Body of pancreas (tissue), 4 donors: ENCODE data around the gene CKM.

ENCODE experiments used
- POLR2A ChIP-seq, 3 donors: fragments of 450-650 bp; IDR thresholded peaks; one replicate each; pipeline ENCODE4 v1.6.1; 2016; ENCODE audit warnings: antibody characterized with exemption in 3 of 3, mild to moderate bottlenecking in 2 of 3
- TF ChIP-seq, protein P1 (sequence below), 7 experiments: fragments of 450-650 bp in 4 of 7; fragments of 200-600 bp in 3 of 7; sonication (generic) in 3 of 7; IDR thresholded peaks; one replicate each; pipeline ENCODE4 v1.5.1; 2016 to 2019; ENCODE audit warnings: antibody characterized with exemption in 7 of 7

GRCh38 chr19:45256836-45257235 is 65.8 kb downstream of the CKM start:
- TF ChIP-seq, protein P1, sequence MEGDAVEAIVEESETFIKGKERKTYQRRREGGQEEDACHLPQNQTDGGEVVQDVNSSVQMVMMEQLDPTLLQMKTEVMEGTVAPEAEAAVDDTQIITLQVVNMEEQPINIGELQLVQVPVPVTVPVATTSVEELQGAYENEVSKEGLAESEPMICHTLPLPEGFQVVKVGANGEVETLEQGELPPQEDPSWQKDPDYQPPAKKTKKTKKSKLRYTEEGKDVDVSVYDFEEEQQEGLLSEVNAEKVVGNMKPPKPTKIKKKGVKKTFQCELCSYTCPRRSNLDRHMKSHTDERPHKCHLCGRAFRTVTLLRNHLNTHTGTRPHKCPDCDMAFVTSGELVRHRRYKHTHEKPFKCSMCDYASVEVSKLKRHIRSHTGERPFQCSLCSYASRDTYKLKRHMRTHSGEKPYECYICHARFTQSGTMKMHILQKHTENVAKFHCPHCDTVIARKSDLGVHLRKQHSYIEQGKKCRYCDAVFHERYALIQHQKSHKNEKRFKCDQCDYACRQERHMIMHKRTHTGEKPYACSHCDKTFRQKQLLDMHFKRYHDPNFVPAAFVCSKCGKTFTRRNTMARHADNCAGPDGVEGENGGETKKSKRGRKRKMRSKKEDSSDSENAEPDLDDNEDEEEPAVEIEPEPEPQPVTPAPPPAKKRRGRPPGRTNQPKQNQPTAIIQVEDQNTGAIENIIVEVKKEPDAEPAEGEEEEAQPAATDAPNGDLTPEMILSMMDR (IDR thresholded peaks at IDR 0.05) = no peak
- TF ChIP-seq POLR2A (IDR thresholded peaks at IDR 0.05) = no peak
